GM12878 (cell line): ENCODE results near the gene CNTNAP2. TPM values are rescaled to one million over a fixed set of nuclear protein-coding genes. Genes with fewer than 3 reads are reported as not detected.

Experiments
- ATAC-seq: fragments of 200-7000 bp; cut with Tn5 transposase; 3 replicates; pipeline ENCODE4 v1.9.1; 2020; ENCODE audit warnings: mild to moderate bottlenecking, moderate library complexity
- BruUV-seq: library from RNA; stranded (reverse); fragments of 400-500 nt; replicated peaks from 2 replicates; lab custom pipeline; 2021; lab: Mats Ljungman, UMichigan
- CTCF ChIA-PET: fragments of 300-600 bp; sonication (Branson Sonifier 250); formaldehyde crosslinking; extraction: SDS; loops from one replicate; lab custom pipeline; 2021; ENCODE audit warnings: inconsistent platforms; lab: Yijun Ruan, JAX
- POLR2A ChIA-PET: fragments of 350-600 bp; formaldehyde crosslinking; extraction: SDS; loops from one replicate; lab custom pipeline; 2021; ENCODE audit warnings: inconsistent platforms; lab: Charles Lee
- RAD21 ChIA-PET: fragments of 300-600 bp; sonication (Branson Sonifier 250); formaldehyde crosslinking; loops from one replicate; lab custom pipeline; 2023; ENCODE audit warnings: antibody characterized with exemption; ENCODE audit not compliant: unreplicated experiment; lab: Charles Lee
- SMC1A ChIA-PET: fragments of 300-600 bp; sonication (Branson Sonifier 250); formaldehyde crosslinking; loops from one replicate; lab custom pipeline; 2023; ENCODE audit not compliant: unreplicated experiment, uncharacterized antibody; lab: Charles Lee
- DNase-seq: peaks from one replicate; pipeline ENCODE4 v3.0.0-alpha.2; 2011; ENCODE audit warnings: low read depth, low spot score
- FAIRE-seq: peaks from 3 replicates; lab custom pipeline; 2011; peaks lifted over from hg19 to GRCh38; lab: Jason Lieb, UNC
- H2AFZ ChIP-seq: 2 replicates; pipeline ENCODE4 v1.6.0; 2011; ENCODE audit warnings: low read depth, low read length, control low read depth; ENCODE audit not compliant: control insufficient read depth
- H3K27ac ChIP-seq: 2 replicates; pipeline ENCODE4 v1.5.1; 2011; ENCODE audit warnings: control low read depth; ENCODE audit not compliant: control insufficient read depth, insufficient read depth
- H3K27me3 ChIP-seq, 2 experiments: replicated peaks in 1 of 2; 2 replicates each; pipeline versions ENCODE4 v1.6.0 to v1.6.1; 2011; ENCODE audit warnings: low read length in 1 of 2; ENCODE audit not compliant: control insufficient read depth in 2 of 2, insufficient read depth in 2 of 2
- H3K36me3 ChIP-seq, 2 experiments: 2 replicates each; pipeline ENCODE4 v1.5.1; 2011; ENCODE audit warnings: low read length in 1 of 2; ENCODE audit not compliant: control insufficient read depth in 2 of 2, insufficient read depth in 2 of 2
- H3K4me1 ChIP-seq: 2 replicates; pipeline ENCODE4 v1.6.1; 2011; ENCODE audit warnings: mild to moderate bottlenecking, low read length, moderate library complexity, mixed read lengths; ENCODE audit not compliant: control insufficient read depth, insufficient read depth
- H3K4me2 ChIP-seq: 2 replicates; pipeline ENCODE4 v1.6.0; 2011; ENCODE audit warnings: control low read depth; ENCODE audit not compliant: control insufficient read depth, insufficient read depth
- H3K4me3 ChIP-seq: fragments of 200-600 bp; sonication (generic); 2 replicates; pipeline ENCODE4 v1.5.1; 2016
- H3K79me2 ChIP-seq: 2 replicates; pipeline ENCODE4 v1.6.0; 2011; ENCODE audit warnings: low read length; ENCODE audit not compliant: control insufficient read depth, insufficient read depth
- H3K9ac ChIP-seq: 2 replicates; pipeline ENCODE4 v1.8.0; 2011; ENCODE audit warnings: low read length, control low read depth, mixed read lengths; ENCODE audit not compliant: control insufficient read depth, insufficient read depth
- H3K9me3 ChIP-seq: replicated peaks from 3 replicates; pipeline ENCODE4 v1.5.1; 2011; ENCODE audit warnings: mild to moderate bottlenecking, low read length; ENCODE audit not compliant: control insufficient read depth, insufficient read depth
- H4K20me1 ChIP-seq: 2 replicates; pipeline ENCODE4 v1.6.0; 2011; ENCODE audit not compliant: control insufficient read depth, insufficient read depth
- CBFB ChIP-seq: IDR thresholded peaks from 2 replicates; pipeline ENCODE4 v1.6.1; 2016; ENCODE audit warnings: antibody characterized with exemption, low read depth
- CEBPZ ChIP-seq: fragments of 150-350 bp; IDR thresholded peaks from 2 replicates; pipeline ENCODE4 v1.6.1; 2016; ENCODE audit warnings: low read depth, low read length
- E4F1 ChIP-seq: fragments of 450-650 bp; IDR thresholded peaks from 2 replicates; pipeline ENCODE4 v1.6.1; 2018; ENCODE audit warnings: borderline replicate concordance, mild to moderate bottlenecking; ENCODE audit not compliant: partially characterized antibody
- FOXK2 ChIP-seq: fragments of 450-650 bp; IDR thresholded peaks from 2 replicates; pipeline ENCODE4 v1.6.1; 2017; ENCODE audit warnings: mild to moderate bottlenecking, moderate library complexity
- KAT2A ChIP-seq: conservative IDR thresholded peaks from 2 replicates; pipeline ENCODE4 v1.6.1; 2011; ENCODE audit warnings: low read depth, low read length; ENCODE audit not compliant: control insufficient read depth
- PML ChIP-seq: IDR thresholded peaks from 2 replicates; pipeline ENCODE4 v1.6.1; 2012; ENCODE audit warnings: low read length, inconsistent platforms
- RFX5 ChIP-seq: IDR thresholded peaks from 2 replicates; pipeline ENCODE4 v1.6.1; 2011; ENCODE audit warnings: low read depth, low read length, improper control_type of control experiment
- SMC3 ChIP-seq: IDR thresholded peaks from 2 replicates; pipeline ENCODE4 v1.6.1; 2011; ENCODE audit warnings: low read length, improper control_type of control experiment, borderline replicate concordance
- ZNF622 ChIP-seq: fragments of 450-650 bp; IDR thresholded peaks from 2 replicates; pipeline ENCODE4 v1.6.1; 2017; ENCODE audit warnings: mild to moderate bottlenecking, inconsistent platforms
- ZNF687 ChIP-seq: fragments of 450-650 bp; IDR thresholded peaks from 2 replicates; pipeline ENCODE4 v1.6.1; 2017; ENCODE audit warnings: mild to moderate bottlenecking, moderate library complexity
- WGBS: methylation state at CpG from one replicate; pipeline ENCODE4 v1.1.6; 2016; ENCODE audit warnings: low lambda C conversion rate; ENCODE audit not compliant: insufficient replicate concordance, insufficient coverage; ENCODE audit errors: missing lambda C conversion rate; 5-methylcytosine and 5-hydroxymethylcytosine counted together
- in situ Hi-C: fragments of 300-500 bp; cut with MboI; formaldehyde crosslinking; loops from 9 replicates; pipeline ENCODE4 v1.14.3; 2018; ENCODE audit warnings: mixed read lengths
- intact Hi-C: fragments of 100-400 bp; cut with micrococcal nuclease; formaldehyde crosslinking; loops from one replicate; pipeline ENCODE4 v1.14.2; 2022; ENCODE audit not compliant: unreplicated experiment
- polyA plus RNA-seq, 11 experiments: library from polyadenylated mRNA; depleted of rRNA in 4 of 11; unstranded in 6 of 11; stranded (reverse) in 5 of 11; fragments of >200 nt; fragmentation: Nextera tagmentation in 4 of 11; fragmentation: Illumina TruSeq in 1 of 11; extraction: Ambion mirVana in 4 of 11; extraction: Trizol in 1 of 11; gene quantifications; 1 replicate in 1 of 11; 2 replicates in 10 of 11; pipeline versions ENCODE4 v1.2.1 to v1.2.3, GENCODE V29; 2011 to 2016; ENCODE audit warnings: inconsistent platforms in 2 of 11, missing spikeins in 2 of 11, low read depth in 1 of 11
- total RNA-seq, 4 experiments: library from RNA; depleted of rRNA in 3 of 4; stranded (reverse); fragments of >200 nt in 3 of 4; fragmentation: Illumina TruSeq in 1 of 4; extraction: Trizol in 1 of 4; gene quantifications; 2 replicates each; pipeline versions ENCODE4 v1.2.1 to v1.2.3, GENCODE V29; 2013 to 2021

CNTNAP2 gene
- total and polyA plus RNA-seq, 10 of the 15 experiments (the other 5 are each of a cell fraction or from before 2014, with no cell fraction given): 0.03 to 0.08 (median 0.03) TPM; not detected in 7

DNA sequence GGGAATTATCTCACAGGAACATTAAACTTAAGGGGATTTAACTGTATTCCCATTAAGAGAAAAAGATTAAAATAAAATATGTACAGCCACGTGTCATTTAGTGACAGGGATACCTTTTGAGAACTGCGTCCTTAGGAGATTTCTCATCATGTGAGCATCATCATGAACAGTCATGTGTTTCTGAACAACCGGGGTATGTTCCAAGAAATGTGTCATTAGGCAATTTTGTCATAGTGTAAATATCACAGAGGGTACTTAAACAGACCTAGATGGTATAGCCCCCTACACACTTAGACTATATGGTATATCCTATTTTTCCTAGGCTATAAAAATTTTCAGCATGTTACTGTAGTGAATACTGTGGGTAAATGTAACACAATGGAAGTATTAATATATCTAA lies 840.3 kb downstream of the CNTNAP2 start (continued):
- TF ChIP-seq ZNF687 (no peak), E4F1 (no peak), ZNF622 (no peak), RFX5 (no peak)

DNA sequence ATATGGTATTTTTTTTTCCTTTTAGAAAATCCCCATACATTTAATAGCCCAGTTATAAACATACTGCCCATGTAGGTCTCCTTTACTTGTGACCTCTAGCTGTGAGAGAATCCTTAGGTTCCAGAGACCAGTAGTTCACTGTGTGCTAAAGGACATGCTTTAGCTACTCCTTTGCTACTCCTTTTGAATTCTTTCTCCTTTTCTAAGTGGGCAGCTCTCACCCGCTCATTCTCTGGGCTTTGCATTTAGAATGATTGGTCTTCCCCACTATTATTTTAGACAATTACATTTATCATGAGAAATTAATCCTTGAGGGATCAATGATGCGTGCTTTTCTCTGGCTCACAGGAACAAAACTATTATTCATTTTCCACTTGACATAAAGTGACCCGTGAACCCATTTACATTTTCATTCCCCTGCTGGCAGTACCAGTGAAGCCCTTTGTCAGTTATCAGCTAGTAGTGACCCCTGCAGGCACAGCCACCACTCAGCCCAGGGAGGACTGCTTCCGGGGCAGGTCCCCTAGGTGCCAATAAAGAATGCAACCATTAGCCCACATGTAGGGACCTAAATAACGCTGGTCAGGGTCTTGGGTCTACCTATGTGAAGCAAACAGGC lies 844.3 kb downstream of the CNTNAP2 start:
- DNase-seq (no peak), FAIRE-seq (no peak), ATAC-seq (no peak)
- in situ Hi-C loops: no loop called here
- no peaks in the 10 kb centered on the region for H3K79me2 ChIP-seq
- no peaks in the 10 kb centered on the region for H4K20me1 ChIP-seq
- H3K9me3 ChIP-seq: no peaks in the 10 kb centered on the region
- H3K27ac ChIP-seq: no peak overlapping the region
- 43% methylated on average over 5 of the region's 5 CpGs for WGBS
- ChIA-PET RAD21 (no interaction called here), POLR2A (no interaction called here), SMC1A (no interaction called here), CTCF (no interaction called here)
- no peaks in the 10 kb centered on the region for H3K4me1 ChIP-seq
- BruUV-seq: no TSS peak
- H3K4me3 ChIP-seq: no peak overlapping the region
- no peak overlapping the region for H3K9ac ChIP-seq
- H3K36me3 ChIP-seq: no peaks in the 10 kb centered on the region
- no peaks in the 10 kb centered on the region for H3K27me3 ChIP-seq
- intact Hi-C loops: no loop called here
- TF ChIP-seq PML: no peak
- no peak for TF ChIP-seq FOXK2
- no peak for TF ChIP-seq CEBPZ
- no peak for TF ChIP-seq CBFB
- no peak for TF ChIP-seq KAT2A
- TF ChIP-seq SMC3: no peak
- no peak overlapping the region for H2AFZ ChIP-seq
- H3K4me2 ChIP-seq: no peak overlapping the region
